ENCODE measurements around the gene CATSPERD.
A peak's percentile ranks its signal among the peaks of the same experiment; 100 is the strongest.
"Not testable (repeated sequence)": the region's sequence is repeated elsewhere in the genome, so short reads cannot be mapped to it uniquely, and the experiment has no call there.

Gene CATSPERD

GRCh38 chr19:5742051-5742450 lies 21.6 kb downstream of the CATSPERD start:
- DNase-seq (ENCODE audit: low read depth), result no peak

GRCh38 chr19:5743630-5744029 lies 23.2 kb downstream of the CATSPERD start:
- no peak for DNase-seq (ENCODE audit: low read depth)

GRCh38 chr19:5744999-5745398 lies 24.6 kb downstream of the CATSPERD start:
- DNase-seq (ENCODE audit: low read depth), result not testable (repeated sequence)

GRCh38 chr19:5748920-5749319 lies 28.5 kb downstream of the CATSPERD start:
- not testable (repeated sequence) for DNase-seq (ENCODE audit: low read depth)

GRCh38 chr19:5749505-5749904 lies 29.1 kb downstream of the CATSPERD start:
- no peak for DNase-seq (ENCODE audit: low read depth)

GRCh38 chr19:5751709-5752108 lies 31.3 kb downstream of the CATSPERD start:
- no peak for DNase-seq (ENCODE audit: low read depth)

GRCh38 chr19:5753743-5754142 lies 33.3 kb downstream of the CATSPERD start:
- no peak for DNase-seq (ENCODE audit: low read depth)

- no peak for DNase-seq (ENCODE audit: low read depth)
Observed at GRCh38 chr19:5762608-5763217, 42.3 kb downstream of the CATSPERD start.

- DNase-seq (ENCODE audit: low read depth), result no peak
Observed at GRCh38 chr19:5765220-5765619, 44.8 kb downstream of the CATSPERD start.

- no peak for DNase-seq (ENCODE audit: low read depth)
Observed at GRCh38 chr19:5767949-5768348, 47.5 kb downstream of the CATSPERD start.

GRCh38 chr19:5772416-5772815 lies 52.0 kb downstream of the CATSPERD start:
- DNase-seq (ENCODE audit: low read depth), result no peak

- no peak for DNase-seq (ENCODE audit: low read depth)
Observed at GRCh38 chr19:5773276-5773675, 52.8 kb downstream of the CATSPERD start.

GRCh38 chr19:5774921-5775320 lies 54.5 kb downstream of the CATSPERD start:
- no peak for DNase-seq (ENCODE audit: low read depth)

- peak; percentile 89 for DNase-seq (ENCODE audit: low read depth)
Observed at GRCh38 chr19:5775668-5776309, 55.4 kb downstream of the CATSPERD start.

- no peak for DNase-seq (ENCODE audit: low read depth)
Observed at GRCh38 chr19:5778402-5778801, 58.0 kb downstream of the CATSPERD start.

GRCh38 chr19:5780916-5781315 lies 60.5 kb downstream of the CATSPERD start:
- not testable (repeated sequence) for DNase-seq (ENCODE audit: low read depth)

- no peak for DNase-seq (ENCODE audit: low read depth)
Observed at GRCh38 chr19:5782322-5782721, 61.9 kb downstream of the CATSPERD start.

- DNase-seq (ENCODE audit: low read depth), result no peak
Observed at GRCh38 chr19:5782945-5783919, 62.8 kb downstream of the CATSPERD start.

GRCh38 chr19:5784581-5785147 lies 64.2 kb downstream of the CATSPERD start, which contains the start of gene PRR22:
Gene PRR22 (minus strand): TSS chr19:5784746. CDS start chr19:5784660, 86 bp downstream.
- DNase-seq (ENCODE audit: low read depth), result no peak

- no peak for DNase-seq (ENCODE audit: low read depth)
Observed at GRCh38 chr19:5785423-5785822, 65.0 kb downstream of the CATSPERD start.

- DNase-seq (ENCODE audit: low read depth), result no peak
Observed at GRCh38 chr19:5786593-5787408, 66.4 kb downstream of the CATSPERD start.

Data from fibroblast of gingiva (primary cell).